Activated naive CD8-positive, alpha-beta T cell (primary cell): Measurements from ENCODE around the gene TADA2A.
A peak's percentile ranks its signal among the peaks of the same experiment; 100 is the strongest.

ENCODE experiments used
- H3K27ac Mint-ChIP-seq: one replicate; pipeline ENCODE4 v1.8.0; 2021; ENCODE audit warnings: mixed read lengths
- H3K27me3 Mint-ChIP-seq: one replicate; pipeline ENCODE4 v1.8.0; 2021; ENCODE audit warnings: mixed read lengths
- H3K36me3 Mint-ChIP-seq: one replicate; pipeline ENCODE4 v1.8.0; 2021; ENCODE audit warnings: mixed read lengths
- H3K4me1 Mint-ChIP-seq: one replicate; pipeline ENCODE4 v1.8.0; 2021; ENCODE audit warnings: low read depth, mixed read lengths
- H3K4me3 Mint-ChIP-seq: one replicate; pipeline ENCODE4 v1.8.0; 2021; ENCODE audit warnings: mild to moderate bottlenecking, mixed read lengths
- H3K9me3 Mint-ChIP-seq: one replicate; pipeline ENCODE4 v1.8.0; 2021; ENCODE audit warnings: low read depth, mixed read lengths

Gene TADA2A

GRCh38 chr17:37489197-37490001 is 82.7 kb downstream of the TADA2A start, which contains the start of gene DUSP14:
Gene DUSP14 (plus strand): TSS chr17:37489891. CDS start chr17:37512273, 22,382 bp downstream.
- Mint-ChIP-seq H3K27me3 (peaks cover 1% of the 10 kb centered on the region), H3K4me1 (peaks cover 47% of the 10 kb centered on the region), H3K27ac (peak within 1 kb of the TSS; percentile 94), H3K4me3 (peak within 1 kb of the TSS; percentile 95), H3K36me3 (no peaks in the 10 kb centered on the region), H3K9me3 (no peaks in the 10 kb centered on the region)

- Mint-ChIP-seq H3K4me3 (peak overlapping the region; percentile 95), H3K4me1 (peaks cover 49% of the 10 kb centered on the region), H3K36me3 (no peaks in the 10 kb centered on the region), H3K27ac (peak overlapping the region; percentile 85), H3K9me3 (no peaks in the 10 kb centered on the region), H3K27me3 (peaks cover 1% of the 10 kb centered on the region)
Measured at GRCh38 chr17:37490022-37490587, 83.4 kb downstream of the TADA2A start.

DNA sequence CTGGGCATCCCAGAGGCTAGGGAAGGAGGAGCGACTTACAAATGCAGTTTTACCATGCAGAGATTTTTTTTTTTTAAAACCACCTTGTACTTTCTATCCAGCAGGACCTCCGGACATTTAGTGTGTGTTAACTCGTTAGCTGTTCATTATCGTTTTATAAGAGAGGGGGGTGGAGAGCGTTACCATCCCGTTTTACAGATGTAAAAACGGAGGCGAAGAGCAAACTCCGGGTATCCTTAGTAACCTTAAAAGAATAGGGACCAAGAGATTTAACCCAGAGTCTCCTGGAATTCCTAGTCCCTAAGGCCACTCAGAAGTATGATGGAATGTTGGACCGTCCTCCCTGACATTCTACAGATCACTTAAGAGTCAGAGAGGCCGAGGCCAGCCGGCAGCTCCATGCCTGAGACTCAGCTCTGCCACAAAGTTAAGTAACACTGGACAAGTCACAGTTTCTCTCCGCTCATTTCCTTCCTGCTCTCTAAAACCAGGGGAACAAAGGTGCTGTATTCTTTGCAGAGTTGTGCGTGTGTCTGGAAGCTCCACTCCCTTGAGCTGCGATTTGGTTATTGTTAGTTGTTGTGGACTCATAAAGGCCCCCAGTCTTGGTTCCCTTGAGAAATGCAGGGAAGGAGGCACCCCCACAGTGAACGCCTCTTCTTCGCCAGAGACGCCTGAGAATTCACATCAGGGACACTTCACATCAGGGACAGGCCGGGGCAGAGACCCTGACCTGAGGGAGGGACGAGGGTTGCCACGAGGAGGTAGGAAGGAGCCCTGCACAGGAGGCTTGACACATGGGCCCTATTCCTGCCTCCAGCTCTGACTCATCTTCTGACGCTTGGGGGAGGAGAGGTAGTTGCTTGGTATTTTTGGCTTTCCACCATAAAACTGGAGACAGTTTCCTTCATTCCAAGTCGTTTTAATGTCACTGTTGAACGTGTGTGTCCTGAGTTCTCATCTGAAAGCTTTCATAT is 84.2 kb downstream of the TADA2A start:
- H3K27me3 Mint-ChIP-seq = peaks cover 1% of the 10 kb centered on the region
- H3K4me3 Mint-ChIP-seq = peak overlapping the region; percentile 95
- H3K27ac Mint-ChIP-seq = peak overlapping the region; percentile 85
- no peaks in the 10 kb centered on the region for H3K9me3 Mint-ChIP-seq
- H3K36me3 Mint-ChIP-seq = no peaks in the 10 kb centered on the region
- peaks cover 49% of the 10 kb centered on the region for H3K4me1 Mint-ChIP-seq

GRCh38 chr17:37492167-37492566 is 85.5 kb downstream of the TADA2A start:
- Mint-ChIP-seq H3K27me3 (peaks cover 1% of the 10 kb centered on the region), H3K27ac (no peak overlapping the region), H3K9me3 (no peaks in the 10 kb centered on the region), H3K4me3 (peak overlapping the region; percentile 35), H3K4me1 (peaks cover 51% of the 10 kb centered on the region), H3K36me3 (no peaks in the 10 kb centered on the region)

DNA sequence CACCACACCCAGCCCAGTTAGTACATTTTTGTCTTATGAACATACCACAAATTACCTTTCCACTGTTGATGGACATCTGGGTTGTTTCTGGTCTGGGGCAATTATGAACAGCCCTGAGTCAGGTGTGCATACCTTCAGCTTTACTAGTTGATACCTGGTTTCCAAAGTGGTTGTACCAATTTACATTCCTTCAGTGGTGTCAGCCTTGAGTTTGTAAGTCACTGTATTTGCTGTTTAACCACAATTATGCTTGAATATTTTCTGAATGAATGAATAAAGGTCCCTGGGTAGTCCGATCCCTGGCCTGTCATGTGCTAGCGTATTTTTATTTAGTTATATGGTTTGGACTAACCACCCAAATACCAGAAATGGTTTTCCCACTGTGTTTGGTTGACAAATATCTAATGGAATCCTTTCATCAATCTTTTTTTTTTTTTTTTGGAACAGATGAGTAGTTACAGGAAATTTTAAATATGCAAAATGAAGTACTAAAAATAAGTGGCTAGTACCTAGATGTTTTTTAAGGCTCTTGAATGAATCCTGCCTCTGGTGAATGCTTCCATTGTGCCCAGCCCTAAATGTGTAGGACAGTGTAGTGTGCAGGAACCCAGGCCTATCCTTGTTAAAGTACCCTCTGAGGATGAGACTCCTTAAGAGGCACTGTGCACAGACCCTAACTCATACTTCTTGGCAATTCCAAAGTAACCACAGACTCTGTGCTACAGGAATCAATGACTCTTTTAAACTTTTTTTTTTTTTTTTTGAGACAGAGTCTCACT is 86.8 kb downstream of the TADA2A start:
- no peak overlapping the region for H3K4me3 Mint-ChIP-seq
- H3K36me3 Mint-ChIP-seq = no peaks in the 10 kb centered on the region
- H3K27ac Mint-ChIP-seq = no peak overlapping the region
- no peaks in the 10 kb centered on the region for H3K9me3 Mint-ChIP-seq
- peaks cover 44% of the 10 kb centered on the region for H3K4me1 Mint-ChIP-seq
- H3K27me3 Mint-ChIP-seq = no peaks in the 10 kb centered on the region

GRCh38 chr17:37494401-37494831 is 87.7 kb downstream of the TADA2A start:
- no peaks in the 10 kb centered on the region for H3K9me3 Mint-ChIP-seq
- H3K4me3 Mint-ChIP-seq = no peak overlapping the region
- peaks cover 39% of the 10 kb centered on the region for H3K4me1 Mint-ChIP-seq
- H3K27me3 Mint-ChIP-seq = no peaks in the 10 kb centered on the region
- peak overlapping the region; percentile 4 for H3K27ac Mint-ChIP-seq
- H3K36me3 Mint-ChIP-seq = no peaks in the 10 kb centered on the region

GRCh38 chr17:37494971-37495370 is 88.3 kb downstream of the TADA2A start:
- Mint-ChIP-seq H3K9me3 (no peaks in the 10 kb centered on the region), H3K27ac (no peak overlapping the region), H3K27me3 (no peaks in the 10 kb centered on the region), H3K36me3 (no peaks in the 10 kb centered on the region), H3K4me1 (peaks cover 39% of the 10 kb centered on the region), H3K4me3 (no peak overlapping the region)

DNA sequence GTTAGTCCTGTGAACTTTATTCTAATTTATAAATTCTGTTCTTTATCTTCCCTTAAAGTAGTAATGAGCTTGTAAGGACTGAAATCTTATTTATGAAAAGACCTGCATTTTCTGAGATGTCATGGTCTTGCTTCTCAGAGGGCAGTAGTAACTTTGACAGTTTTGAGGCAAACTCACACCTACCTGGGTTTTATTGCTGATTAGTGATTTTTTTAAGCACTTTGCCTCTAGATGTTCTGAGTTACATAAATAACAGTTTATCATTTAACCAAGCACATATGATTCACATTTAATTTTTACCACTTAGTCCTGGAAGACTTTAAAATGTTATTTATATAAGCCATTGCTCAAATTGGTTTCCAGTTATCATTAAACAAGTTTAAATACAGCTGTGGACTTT is 93.7 kb downstream of the TADA2A start:
- Mint-ChIP-seq H3K9me3 (no peaks in the 10 kb centered on the region), H3K27ac (no peak overlapping the region), H3K27me3 (no peaks in the 10 kb centered on the region), H3K4me1 (peaks cover 2% of the 10 kb centered on the region), H3K36me3 (peaks cover 2% of the 10 kb centered on the region), H3K4me3 (no peak overlapping the region)

DNA sequence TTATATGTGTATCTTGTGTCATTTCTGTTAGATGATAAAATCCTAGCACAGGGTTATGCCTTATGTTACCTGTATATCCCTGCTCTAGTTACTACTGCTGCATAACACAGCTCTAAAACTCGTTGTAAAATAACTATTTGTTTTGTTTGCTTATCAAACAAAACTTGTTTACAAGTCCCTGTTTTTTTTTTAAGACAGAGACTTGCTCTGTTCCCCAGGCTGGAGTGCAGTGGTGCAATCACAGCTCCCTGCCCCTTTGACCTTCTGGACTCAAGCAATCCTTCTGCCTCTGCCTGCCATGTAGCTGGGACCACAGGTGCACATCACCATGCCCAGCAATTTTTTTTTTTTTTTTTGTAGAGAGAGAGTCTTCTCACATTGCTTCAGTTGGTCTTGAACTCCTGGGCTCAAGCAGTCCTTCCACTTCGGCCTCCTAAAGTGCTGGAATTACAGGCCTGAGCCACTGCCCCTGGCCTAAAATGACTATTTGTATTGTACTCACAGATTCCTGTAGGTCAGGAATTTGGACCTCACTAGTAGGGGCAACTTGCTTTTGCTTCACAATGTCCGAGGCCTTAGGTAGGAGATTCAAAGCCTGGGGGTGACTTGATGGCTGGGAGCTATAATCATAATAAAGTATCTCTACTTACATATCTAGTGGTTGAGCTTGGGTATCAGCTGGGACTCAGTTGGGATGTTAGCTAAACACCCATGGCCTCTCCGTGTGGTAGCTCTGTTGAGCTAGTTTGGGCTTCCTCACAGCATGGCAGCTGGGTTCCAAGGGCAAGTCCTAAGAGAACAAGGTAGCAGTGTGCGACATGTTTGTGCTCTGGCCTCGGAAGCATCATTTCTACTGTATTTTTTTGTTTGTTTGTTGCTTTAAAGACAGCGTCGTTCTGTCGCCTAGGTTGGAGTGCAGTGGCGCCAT is 95.6 kb downstream of the TADA2A start:
- Mint-ChIP-seq H3K27ac (no peak overlapping the region), H3K9me3 (no peaks in the 10 kb centered on the region), H3K4me1 (peaks cover 6% of the 10 kb centered on the region), H3K27me3 (no peaks in the 10 kb centered on the region), H3K36me3 (peaks cover 2% of the 10 kb centered on the region), H3K4me3 (no peak overlapping the region)

DNA sequence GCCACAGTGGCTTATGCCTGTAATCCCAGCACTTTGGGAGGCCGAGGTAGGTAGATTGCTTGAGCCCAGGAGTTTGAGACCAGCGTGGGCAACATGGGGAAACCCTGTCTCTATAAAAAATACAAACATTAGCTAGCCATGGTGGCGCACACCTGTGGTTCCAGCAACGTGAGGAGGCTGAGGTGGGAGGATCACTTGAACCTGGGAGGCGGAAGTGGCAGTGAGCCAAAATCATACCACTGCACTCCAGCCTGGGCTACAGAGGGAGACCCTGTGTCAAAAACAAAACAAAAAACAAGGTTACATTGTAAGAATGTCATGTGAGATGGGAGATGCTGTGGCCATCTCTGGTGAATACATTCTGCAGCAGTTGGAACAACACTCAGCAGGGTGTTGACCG is 96.5 kb downstream of the TADA2A start:
- no peak overlapping the region for H3K4me3 Mint-ChIP-seq
- H3K27ac Mint-ChIP-seq = no peak overlapping the region
- no peaks in the 10 kb centered on the region for H3K27me3 Mint-ChIP-seq
- peaks cover 2% of the 10 kb centered on the region for H3K36me3 Mint-ChIP-seq
- H3K9me3 Mint-ChIP-seq = no peaks in the 10 kb centered on the region
- H3K4me1 Mint-ChIP-seq = peaks cover 6% of the 10 kb centered on the region

- Mint-ChIP-seq H3K36me3 (peaks cover 2% of the 10 kb centered on the region), H3K27ac (no peak overlapping the region), H3K4me3 (no peak overlapping the region), H3K9me3 (no peaks in the 10 kb centered on the region), H3K4me1 (peaks cover 13% of the 10 kb centered on the region), H3K27me3 (no peaks in the 10 kb centered on the region)
Measured at GRCh38 chr17:37505333-37505732, 98.6 kb downstream of the TADA2A start.

DNA sequence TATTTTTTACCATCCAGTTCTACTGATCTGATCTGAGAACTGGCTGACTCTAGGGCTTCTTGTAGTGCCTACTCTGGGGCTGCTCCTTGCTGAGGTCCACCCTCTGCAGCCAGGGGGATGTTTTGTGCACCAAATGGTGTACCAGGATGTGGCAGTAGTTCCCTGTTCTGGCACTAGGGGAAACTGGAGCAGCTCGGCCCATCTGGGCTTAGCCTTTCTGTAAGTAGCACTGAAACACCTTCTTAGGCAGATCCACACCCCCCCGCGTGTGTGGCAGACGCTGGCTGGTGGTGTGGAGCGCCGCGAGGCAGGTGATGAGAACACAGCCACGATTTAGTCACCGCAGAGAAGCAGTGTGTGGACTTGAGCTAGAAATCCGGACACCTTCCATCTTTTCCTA is 100.0 kb downstream of the TADA2A start:
- no peaks in the 10 kb centered on the region for H3K36me3 Mint-ChIP-seq
- no peak overlapping the region for H3K4me3 Mint-ChIP-seq
- H3K9me3 Mint-ChIP-seq = no peaks in the 10 kb centered on the region
- peaks cover 18% of the 10 kb centered on the region for H3K4me1 Mint-ChIP-seq
- peak overlapping the region; percentile 58 for H3K27ac Mint-ChIP-seq
- no peaks in the 10 kb centered on the region for H3K27me3 Mint-ChIP-seq

DNA sequence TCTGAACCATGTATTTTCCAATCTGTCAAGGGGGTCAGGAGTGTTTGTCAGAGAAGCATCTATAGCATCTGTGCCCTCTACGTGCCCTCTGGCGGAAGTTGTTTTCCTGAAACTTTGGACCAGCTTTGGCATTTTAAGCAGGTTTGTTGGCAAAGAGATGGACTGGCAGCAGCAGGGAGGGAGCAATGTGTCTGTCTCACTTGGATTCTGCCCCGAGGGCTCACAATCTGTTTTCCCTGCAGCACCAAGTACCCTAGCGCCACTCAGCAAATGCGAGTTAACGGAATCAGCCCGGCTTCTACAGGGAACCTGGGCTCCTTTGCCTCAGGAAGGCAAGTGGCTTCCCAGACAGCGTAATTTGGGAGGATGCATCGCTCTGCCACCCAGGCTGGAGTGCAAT is 100.4 kb downstream of the TADA2A start:
- Mint-ChIP-seq H3K4me3 (no peak overlapping the region), H3K27ac (no peak overlapping the region), H3K9me3 (no peaks in the 10 kb centered on the region), H3K36me3 (no peaks in the 10 kb centered on the region), H3K4me1 (peaks cover 18% of the 10 kb centered on the region), H3K27me3 (no peaks in the 10 kb centered on the region)
